ENCODE results near the gene GJA1. TPM values are rescaled to one million over a fixed set of nuclear protein-coding genes. Genes with fewer than 3 reads are reported as not detected.

The GJA1 gene
- total RNA-seq, 1 experiment from 2014 or later: 20.7 TPM

DNA sequence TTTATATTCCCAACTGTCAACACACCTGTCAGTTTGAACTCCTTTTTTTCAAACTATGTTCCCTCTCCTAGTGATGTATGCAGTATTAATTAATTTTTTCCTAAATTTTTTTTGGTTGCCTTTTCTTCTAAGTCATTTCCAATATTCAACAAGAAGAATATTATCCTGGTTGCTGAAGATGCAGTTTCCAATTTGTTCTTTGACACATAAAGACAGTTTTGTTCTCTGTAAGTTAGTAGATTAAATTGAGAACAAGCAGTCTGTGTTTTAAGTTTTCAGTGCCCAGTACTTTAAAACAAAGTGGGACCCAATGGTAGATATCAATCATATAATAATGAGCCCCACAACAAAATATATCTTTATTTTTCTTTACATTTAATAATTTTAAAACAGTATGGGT lies 47.3 kb downstream of the GJA1 start:
- DNase-seq (ENCODE audit: low read depth): no peak

DNA sequence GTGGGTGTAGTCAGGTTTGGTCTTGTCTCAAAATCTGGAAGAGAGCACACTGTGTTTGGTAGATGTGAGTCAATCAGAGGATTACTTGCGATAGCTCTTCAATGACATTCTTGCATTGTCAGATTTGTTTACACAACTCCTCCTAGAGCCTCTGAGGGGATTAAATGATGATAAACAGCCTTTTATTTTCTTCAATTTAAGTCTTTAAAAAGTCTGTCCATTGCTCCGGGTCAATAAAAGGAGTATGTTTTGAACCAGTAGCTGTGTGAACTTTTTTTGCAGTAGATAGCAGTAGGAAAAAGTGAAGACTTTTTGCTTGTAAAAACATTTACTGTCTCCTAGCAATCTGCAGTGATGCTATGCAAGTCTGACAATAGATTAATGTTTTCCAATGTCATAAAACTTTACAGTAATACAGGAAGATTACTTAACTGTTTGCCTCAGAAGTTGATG lies 49.9 kb downstream of the GJA1 start:
- no peak for DNase-seq (ENCODE audit: low read depth)

DNA sequence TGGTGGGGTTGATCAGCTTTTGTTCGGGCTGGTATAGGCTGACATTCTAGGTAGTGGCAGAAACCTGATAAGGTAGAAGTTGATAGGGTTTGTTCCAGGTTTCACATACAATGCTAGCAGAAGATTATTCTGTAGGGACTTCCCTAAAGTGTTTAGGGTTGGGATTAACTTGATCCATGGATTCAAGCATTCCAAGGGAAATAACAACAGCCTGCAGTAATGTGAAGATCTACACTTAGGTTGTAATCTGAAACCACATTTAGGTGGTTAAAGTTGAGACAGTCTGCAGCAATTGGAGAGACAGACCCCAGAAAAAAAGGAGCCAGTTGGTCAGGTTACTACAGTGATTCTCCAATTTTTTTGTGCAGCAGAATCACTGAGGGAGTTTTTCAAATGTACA lies 56.1 kb downstream of the GJA1 start:
- no peak for DNase-seq (ENCODE audit: low read depth)

DNA sequence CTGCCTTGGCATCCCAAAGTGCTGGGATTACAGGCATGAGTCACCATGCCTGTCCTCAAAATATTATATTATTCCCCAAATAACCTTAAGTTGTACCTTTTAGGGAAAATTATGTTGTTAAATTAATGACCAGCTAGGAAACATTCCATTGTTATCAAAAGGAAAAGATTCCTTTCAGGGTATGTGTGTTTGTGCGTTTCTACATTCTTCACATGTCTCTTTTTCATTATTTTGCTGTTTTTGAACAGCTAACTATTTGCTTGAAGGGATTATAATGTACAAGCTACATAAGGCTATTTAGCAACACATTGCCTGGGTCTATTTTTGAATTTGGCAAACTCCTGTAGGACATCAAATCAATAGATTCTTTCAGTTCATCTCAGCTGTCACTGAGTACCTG lies 57.1 kb downstream of the GJA1 start:
- DNase-seq (ENCODE audit: low read depth): no peak

DNA sequence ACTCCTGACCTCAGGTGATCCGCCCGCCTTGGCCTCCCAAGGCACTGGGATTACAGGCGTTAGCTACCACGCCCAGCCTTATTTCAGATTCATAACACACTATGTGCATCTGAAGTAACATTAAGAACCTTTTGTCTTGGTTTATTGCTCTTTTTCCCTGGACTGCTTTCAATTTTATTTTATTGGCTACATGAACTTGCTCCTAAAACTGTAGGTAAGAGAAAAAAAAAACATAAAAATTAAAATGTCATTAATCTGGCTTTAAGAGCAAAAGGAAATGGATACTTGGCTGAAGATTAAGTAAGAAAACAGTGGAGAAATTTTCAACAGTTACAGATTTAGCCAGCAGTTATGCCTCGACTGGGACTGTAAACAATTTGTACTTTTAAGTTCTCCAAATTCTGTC lies 62.5 kb downstream of the GJA1 start:
- DNase-seq (ENCODE audit: low read depth): no peak

DNA sequence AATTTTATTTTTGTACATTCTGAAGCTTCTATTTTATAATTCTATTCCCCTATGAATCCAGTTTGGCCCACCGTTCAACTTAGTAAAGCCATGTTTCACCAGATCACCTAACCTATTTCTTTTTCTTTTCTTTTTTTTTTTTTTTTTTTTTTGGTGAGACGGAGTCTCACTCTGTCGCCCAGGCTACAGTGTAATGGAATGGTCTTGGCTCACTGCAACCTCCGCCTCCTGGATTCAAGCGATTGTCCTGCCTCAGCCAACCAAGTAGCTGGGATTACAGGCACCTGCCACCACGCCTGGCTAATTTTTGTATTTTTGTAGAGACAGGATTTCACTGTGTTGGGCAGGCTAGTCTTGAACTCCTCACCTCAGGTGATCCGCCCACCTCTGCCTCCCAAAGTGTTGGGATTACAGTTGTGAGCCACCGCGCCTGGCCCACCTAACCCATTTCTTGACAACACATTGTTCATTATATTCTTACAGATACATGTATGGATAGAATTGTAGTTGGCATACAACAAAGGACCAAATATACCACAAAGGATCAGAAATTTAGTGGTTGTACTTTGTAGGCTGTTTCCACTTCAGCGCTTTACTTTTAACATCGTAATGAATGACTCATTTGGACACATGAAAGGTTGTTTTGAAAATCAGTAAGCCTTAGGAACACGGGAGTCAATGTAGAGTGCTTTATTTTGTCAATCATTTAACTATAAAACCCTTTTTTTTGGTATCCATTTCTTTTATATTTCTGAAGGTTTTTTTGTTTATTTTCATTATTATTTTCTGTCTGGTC lies 63.2 kb downstream of the GJA1 start:
- peak; percentile 74 for DNase-seq (ENCODE audit: low read depth)

Other genes starting within 250 kb of the GJA1 start
- 6.5 and 10.8 TPM in 2 replicates for gene TBC1D32, start 101.2 kb upstream of the GJA1 start, total RNA-seq (2014; rRNA removed; shearing (Covaris generic))

Measured in RPMI7951 (cell line).